Activated CD4-positive, alpha-beta T cell treated with anti-CD3 and anti-CD28 coated beads, Interleukin-2, amount 50 U/mL, for 48 hours (primary cell): ENCODE data around the gene C1orf159.
"Not testable (repeated sequence)": the region's sequence is repeated elsewhere in the genome, so short reads cannot be mapped to it uniquely, and the experiment has no call there.

ENCODE experiments used
- DNase-seq, 2 experiments: peaks; one replicate each; pipeline ENCODE4 v3.0.0-alpha.2; 2020

Gene C1orf159

DNA sequence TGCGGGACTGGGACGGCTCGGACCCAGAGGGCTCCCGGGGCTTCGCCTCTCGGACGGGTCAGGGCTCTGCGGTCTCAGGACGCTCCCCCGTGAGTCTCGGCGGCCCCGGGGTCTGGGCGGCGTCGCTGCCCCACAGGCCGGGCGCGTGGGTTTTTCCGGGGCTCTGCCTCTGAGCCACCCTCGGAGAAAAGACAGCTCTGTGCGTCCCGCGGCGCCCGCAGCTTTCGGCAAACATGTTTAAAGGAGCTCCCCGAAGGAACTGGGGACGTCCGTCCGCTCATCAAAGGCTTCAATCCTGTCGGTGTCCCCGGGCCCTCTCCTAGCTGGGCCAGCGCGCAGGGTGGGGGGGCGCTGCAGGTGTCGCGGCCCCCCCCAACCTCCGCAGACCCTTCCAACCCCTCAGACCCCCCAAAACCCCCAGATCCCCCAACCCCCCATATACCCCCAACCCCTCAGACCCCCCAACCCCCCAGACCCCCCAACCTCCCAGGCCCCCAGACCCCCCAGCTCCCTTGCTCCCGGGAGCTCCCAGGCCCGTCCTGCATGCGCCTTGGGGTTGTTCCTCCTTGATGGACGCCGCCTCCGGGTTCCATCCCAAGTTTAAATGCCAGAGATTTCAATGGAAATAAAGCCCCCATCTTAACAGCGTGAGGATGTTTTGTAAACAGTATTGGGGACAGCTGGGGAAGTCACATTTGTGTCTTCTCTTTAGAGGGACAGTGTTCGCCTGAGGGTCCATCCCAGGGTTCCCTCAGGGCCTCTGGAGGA is 996 bp upstream of the C1orf159 start:
- peak; percentile 43 to 48 for DNase-seq

DNA sequence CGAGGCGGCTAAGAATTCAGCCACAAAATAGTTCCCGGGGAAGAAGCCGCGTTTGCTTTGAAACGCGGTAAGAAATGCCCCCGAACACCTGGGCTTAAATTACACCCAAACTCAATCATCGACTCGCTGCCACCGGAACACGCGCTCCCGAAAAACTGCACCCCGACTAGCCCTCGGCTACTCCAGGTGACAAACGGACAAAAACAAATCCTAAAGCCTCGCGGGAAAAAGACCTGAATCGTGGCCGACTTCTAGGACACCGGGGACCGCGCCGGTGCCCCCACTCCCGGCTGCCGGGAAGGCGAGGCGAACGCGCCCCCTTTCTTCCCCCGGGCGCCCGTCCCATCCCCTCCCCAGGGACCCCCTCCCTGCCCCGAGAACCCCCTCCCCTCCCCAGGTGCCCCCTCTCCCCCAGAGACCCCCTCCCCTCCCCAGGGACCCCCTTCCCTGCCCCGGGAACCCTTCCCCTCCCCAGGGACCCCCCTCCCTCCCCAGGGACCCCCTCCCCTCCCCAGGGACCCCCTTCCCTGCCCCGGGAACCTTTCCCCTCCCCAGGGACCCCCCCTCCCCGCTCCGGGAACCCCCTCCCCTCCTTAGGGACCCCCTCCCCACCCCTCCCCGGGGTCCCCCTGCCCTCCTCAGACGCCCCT is 628 bp downstream of the C1orf159 start:
- DNase-seq: no peak

DNA sequence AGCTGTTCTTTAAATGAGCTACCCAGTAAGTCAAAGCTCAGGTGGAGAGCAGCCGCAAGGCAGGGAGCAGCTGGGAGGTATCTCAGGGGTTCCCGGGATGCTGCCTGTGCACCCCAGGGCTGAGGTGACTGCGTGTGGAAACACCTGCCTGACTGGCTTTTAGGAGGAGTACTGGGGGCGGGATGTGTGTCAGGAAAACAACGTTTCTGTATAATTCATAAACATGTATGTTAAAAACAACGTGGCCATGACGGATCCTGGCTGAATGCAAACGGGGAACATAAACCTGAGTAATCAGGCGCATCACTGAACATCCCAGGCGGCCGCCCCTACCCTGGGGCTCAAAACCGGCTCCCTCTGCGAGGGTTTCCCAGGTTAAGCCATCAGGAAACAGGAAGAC is 1.5 kb downstream of the C1orf159 start:
- DNase-seq: no peak

DNA sequence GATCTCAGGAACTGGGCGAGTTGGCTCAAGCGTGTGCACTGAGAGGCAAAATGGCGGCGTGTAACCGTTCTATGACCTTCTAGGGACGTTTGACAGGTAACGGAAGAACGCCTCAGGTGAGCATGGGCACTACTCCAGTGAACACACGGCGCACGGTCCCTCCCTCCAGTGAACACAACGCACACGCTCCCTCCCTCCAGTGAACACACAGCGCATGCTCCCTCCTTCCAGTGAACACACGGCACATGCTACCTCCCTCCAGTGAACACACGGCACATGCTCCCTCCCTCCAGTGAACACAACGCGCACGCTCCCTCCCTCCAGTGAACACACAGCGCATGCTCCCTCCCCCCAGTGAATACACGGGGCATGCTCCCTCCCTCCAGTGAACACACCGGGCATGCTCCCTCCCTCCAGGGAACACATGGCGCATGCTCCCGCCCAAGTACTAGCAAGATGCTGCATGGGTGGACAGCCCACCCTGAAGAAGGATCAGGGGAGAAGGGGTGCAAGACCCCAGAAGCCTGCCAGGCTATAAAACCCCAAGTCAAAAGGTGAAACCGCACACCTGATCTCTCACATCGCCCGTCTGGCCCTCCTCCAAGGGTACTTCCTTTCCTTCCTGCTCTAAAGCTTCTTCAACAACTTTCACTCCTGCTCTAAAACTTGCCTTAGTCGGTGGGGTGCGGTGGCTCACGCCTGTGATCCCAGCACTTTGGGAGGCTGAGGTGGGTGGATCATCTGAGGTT is 3.5 kb downstream of the C1orf159 start:
- DNase-seq: no peak

DNA sequence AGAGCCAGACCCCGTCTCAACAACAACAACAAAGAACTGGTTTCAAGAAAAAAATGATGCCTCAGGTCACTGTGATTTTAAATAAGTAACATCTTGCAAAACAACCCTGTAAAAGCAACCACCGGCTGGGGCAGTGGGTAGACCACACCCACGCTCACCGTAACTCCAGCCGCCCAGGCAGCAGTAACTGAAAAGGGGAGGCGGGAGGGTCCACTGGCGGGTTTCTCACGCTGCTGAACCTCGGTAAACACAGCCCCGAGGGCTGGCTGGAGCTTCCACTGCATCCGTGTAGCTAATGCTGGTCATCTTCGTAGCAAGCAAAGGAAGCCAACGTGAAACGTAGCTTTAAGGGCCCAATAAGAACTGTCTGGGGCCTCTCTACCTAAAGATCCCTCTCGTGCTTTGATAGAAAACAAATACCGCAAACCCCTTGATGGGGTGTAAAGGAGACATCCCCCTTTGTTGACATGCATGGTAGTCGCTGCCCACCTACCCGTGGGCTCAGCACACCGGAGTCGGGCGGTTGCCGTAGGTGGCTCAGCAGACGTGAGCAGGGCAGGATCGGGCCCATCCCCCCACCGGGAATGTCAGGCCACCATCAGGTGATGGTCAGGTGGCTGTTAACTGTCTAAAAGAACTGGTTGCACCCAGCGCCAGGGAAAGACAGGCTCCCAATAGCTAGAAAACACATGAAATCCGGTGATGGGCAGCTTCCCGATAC is 4.2 kb downstream of the C1orf159 start:
- DNase-seq: no peak

DNA sequence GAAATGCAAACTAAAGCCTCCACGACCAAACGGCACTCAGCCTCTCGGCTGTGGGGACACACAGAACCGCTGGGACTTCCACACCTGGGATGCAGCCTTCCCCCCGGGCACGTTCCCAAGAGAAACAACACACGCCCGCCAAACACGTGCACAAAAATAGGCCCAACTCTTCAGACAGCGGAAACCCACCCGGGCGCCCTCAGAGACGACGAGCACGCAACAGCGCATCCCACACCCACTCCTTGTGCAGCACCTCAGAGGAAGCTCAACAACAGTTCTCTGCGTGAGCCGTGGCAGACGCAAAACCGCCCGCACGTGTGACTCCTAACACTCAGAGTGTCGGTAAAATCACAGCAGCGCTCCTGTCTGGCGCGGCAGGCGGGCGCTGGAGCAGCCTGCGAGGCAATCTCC is 5.3 kb downstream of the C1orf159 start:
- no peak for DNase-seq

DNA sequence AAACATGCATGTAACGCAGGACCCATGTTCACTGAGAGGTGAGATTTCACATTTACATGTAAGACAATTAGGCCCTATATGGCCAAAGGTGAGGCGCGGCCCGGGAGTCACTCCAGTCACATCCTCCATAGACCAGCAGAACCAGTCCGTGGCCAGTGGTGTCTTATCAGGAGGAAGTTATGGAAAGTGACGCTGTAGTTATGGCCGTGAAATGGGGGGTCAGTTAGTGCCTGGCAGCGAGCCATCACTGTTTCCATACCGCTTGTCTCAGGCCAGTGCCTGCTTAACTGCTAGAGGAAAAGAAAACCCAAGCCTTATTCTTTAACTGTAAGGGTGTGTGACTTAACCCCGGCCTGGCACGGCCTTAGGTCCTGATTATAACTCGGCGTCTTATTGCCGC is 6.1 kb downstream of the C1orf159 start:
- no peak for DNase-seq

DNA sequence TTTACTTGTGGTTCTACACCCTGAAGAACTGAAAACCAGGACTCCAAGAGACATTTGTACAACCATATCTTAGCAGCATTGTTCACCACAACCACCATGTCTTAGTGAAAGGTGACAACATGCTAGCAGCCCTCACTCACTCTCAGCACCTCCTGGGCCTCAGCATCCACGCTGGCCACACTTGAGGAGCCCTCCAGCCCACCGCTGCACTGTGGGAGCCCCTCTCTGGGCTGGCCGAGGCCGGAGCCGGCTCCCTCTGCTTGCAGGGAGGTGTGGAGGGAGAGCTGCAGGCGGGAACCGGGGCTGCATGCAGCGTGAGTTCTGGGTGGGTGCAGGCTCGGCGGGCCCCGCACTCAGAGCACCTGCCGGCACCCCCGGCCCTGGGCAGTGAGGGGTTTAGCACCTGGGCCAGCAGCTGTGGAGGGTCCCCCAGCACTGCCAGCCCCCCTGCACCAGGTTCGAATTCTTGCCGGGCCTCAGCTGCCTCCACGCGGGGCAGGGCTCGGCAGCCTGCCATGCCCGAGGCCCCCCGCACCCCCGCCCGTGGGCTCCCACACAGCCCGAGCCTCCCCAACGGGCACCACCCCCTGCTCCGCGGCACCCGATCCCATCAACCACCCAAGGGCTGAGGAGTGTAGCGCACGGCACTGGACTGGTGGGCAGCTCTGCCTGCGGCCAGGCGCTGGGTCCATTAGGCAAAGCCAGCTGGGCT is 9.2 kb downstream of the C1orf159 start:
- DNase-seq: no peak

DNA sequence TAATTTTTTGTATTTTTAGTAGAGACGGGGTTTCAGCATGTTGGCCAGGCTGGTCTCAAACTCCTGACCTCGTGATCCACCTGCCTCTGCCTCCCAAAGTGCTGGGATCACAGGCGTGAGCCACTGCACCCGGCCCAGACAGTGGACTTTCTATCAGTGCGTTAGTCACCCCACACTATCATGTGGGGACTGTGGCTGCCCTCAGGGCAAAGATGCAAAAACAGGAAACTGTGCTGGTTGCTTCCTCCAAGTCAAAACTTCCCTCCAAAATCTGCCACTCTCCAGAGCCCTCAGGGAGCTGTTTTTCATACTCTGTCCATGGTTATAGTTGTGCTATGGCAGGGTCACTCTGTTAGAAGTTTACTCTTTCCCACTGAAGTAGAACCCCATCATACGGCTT is 11.7 kb downstream of the C1orf159 start:
- peak in 1 of 2 experiments; percentile 37 for DNase-seq

DNA sequence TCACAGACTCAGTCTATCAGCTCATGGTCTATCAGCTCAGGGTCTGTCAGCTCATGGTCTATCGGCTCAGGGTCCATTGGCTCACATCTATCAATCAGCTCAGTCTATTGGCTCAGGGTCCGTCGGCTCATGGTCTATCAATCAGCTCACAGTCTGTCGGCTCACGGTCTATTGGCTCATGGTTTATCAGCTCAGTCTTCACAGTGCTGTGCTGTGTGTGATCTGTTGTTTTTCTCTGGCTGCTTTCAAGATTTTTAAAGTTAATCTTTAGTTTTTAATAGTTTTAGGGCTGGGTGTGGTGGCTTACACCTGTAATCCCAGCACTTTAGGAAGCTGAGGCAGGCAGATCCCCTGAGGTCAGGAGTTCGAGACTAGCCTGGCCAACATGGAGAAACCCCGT is 14.4 kb downstream of the C1orf159 start:
- no peak for DNase-seq

DNA sequence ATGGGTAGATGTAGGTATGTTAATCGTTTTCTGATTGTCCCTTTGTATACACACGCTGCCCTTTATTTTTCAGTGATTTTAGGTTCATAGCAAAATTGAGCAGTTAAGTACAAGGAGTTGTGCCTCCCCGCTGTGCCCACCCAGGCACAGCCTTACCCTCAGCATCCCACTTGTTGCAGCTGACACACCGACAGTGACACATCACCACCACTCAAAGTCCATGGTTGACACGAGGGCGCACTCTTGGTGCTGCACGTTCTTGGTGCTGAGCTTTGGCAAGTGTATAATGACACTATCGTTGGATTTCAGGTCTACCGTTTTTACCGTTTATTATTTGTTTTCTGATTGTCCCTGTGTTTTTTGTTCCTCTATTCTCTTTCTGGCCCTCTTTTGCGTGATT is 15.6 kb downstream of the C1orf159 start:
- DNase-seq: no peak

DNA sequence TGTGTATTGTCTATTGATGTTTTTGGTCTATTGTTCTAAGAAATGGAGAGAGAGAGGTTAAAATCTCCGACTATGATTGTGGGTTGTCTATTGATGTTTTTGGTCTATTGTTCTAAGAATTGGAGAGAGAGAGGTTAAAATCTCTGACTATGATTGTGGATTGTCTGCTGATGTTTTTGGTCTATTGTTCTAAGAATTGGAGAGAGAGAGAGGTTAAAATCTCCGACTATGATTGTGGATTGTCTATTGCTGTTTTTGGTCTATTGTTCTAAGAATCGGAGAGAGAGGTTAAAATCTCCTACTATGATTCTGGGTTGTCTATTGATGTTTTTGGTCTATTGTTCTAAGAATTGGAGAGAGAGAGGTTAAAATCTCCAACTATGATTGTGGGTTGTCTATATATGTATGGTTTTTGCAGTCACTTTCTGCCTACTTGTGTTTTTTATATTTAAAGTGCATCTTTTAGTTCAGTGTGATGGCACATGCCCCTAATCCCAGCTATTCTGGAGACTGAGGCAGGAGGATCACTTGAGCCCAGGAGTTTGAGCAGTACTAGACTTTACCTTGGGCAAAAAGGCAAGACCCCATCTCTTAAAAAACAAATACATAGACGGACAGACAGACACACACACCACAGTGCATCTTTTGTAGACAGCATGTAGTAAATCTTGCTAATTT is 16.2 kb downstream of the C1orf159 start:
- no peak for DNase-seq

DNA sequence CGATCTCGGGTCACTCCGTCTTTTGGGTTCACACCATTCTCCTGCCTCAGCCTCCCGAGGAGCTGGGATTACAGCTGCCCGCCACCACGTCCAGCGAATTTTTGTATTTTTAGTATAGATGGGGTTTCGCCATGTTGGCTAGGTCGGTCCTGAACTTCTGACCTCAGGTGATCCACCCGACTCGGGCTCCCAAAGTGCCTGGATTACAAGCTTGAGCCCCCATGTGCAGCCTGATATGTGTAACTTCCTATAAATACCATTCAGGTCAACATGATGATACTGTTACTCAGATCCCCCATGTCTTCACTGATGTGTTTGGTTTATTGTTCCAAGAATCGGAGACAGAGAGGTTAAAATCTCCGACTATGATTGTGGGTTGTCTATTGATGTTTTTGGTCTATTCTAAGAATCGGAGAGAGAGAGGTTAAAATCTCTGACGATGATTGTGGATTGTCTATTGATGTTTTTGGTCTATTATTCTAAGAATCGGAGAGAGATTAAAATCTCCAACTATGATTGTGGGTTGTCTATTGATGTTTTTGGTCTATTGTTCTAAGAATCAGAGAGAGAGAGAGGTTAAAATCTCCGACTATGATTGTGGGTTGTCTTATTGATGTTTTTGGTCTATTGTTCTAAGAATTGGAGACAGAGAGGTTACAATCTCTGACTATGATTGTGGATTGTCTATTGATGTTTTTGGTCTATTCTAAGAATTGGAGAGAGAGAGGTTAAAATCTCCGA is 17.0 kb downstream of the C1orf159 start:
- DNase-seq: no peak

DNA sequence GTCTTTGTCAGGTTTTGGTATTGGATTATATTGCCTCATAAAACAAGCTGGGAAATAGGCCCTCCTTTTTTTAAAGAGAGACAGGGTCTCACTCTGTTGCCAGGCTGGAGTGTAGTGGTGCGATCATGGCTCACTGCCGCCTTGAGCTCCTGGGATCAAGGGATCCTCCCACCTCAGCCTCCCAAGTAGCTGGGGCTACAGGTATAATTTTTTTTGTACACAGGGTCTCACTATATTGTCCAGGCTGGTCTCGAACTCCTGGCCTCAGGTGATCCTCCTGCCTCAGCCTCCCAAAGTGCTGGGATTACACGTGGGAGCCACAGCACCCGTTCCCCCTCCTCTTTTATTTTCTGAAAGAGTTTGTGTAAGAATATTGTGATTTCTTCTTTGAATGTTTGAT is 19.8 kb downstream of the C1orf159 start:
- DNase-seq: not testable (repeated sequence)

DNA sequence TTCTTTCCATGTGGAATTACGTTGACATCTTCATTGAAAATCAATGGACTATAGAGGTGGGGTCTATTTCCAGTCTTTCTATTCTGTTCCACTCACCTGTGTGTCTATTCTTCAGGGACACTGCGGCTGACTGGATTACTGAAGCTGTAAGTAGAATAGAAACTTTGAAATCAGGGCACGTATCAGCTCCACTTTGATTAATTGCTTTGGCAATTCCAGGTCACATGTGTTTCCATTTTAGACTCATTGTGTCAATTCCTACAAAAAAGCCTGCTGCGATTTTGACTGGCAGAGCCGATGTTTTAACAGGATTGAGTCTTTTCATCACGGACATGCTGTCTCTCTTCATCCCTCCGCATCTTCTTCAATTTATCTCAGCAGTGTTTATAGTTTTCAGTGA is 20.9 kb downstream of the C1orf159 start:
- DNase-seq: no peak

DNA sequence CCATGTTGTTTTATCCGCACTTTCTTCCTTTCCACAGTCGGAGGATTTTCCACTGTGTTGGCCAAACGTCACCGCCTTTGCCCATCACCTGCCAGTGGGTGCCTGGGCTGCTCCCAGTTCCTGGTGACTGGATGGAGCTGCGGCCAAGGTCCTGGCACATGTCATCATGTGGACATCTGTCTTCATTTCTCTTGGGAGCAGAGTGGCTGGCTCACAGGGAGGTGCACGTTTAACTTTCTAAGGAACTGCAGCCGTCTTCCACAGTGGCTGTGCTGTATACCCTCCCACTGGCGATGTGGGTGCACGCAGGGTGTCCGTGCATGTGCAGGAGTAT is 22.3 kb downstream of the C1orf159 start:
- DNase-seq: no peak

DNA sequence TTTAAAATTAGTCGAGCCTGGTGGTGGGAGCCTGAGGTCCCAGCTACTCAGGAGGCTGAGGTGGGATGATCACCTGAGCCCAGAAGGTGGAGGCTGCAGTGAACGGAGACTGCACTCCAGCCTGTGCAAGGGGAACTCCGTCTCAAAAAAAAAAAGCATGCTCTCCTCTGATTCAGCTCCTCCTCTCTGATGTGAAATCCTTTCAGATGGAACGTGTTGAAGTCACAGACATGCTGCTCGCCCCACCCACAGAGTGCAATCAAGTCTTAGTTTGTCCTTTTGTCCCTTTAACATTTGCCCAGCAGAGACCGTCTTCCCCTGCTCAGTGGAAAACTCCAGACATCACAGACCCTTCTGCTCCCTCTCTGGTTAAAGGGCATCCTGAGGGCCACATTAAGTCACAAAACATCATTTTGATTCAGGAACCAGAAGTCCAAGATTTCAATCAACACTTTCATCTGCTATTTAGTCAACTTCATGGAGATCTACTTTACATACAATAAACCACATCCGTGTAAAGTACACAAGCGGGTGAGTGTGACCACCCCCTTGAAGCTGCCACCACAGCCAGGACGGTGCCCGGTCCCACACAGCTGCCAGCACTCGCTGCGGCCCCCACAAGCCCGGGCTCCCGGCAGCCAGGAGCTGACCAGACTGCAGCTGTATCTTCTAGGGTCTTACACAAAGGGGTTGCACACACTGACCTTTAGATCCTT is 22.8 kb downstream of the C1orf159 start:
- DNase-seq: no peak

DNA sequence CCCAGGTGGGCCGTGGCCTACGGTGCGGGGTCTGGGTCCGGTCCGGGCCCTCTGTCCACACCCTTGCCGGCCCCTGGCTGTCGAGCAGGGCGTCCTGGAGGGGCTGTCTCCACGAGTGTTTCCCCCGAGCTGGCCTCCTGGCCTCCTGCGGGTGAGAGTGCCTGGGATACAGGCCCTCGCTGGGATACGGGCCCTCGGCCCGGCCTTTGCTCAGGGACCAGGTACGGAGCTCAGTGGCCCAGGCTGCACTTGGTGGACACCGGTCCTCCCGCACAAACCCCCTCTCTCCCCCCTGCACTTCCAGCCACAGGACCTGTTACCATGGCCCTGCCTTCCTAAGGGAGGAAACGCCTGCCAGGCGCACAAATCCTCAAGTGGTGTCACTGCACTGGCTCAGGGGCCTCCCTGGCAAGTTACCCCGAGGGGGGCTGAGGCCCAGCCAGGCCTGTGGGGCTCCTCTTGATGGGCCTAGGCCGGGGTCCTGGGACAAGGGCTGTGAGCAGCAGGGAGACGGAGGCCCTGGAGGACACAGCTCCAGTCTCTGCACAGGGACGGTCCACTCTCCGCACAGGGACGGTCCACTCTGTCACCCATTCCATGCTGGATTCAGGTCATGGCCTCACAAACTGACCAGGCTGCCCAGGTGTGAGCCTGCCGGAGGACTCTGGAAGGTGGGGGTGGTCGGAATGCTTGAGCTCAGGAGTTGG is 23.6 kb downstream of the C1orf159 start:
- DNase-seq: no peak

DNA sequence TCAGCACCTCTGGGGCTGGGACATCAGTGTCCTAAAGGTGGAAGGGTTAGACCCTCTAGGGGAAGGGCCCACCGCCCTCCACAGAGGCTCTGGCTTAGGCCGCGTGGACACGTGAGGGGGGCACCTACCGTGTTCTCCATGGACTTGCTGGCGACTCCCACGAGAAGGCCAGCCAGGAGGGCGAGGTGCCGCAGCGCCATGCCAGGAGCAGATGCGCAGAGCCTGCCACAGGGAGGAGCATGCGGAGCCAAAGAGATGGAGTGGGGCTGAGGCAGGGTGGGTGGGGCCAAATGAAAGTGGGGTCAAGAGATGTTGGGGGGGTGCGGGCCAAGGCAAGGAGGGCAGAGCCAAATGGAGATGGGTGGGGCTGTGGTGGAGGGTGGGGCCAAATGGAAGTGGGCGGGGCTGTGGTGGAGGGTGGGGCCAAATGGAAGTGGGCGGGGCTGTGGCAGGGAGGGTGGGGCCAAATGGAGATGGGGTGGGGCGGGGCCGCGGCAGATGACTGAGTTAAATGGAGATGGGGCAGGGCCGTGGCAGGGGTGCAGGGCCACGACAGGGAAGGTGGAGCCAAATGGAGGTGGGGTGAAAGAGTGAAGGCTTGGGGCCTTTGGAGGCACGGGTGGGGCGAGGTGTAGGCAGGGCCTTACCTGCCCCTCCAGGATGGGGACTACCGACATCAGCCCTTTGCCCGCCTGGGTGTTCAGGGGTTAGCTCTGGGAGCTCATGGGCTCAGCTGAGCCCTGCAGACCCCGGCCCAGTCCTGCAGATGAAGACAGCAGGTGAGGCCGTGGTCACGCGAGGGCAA is 24.3 kb downstream of the C1orf159 start:
- DNase-seq: no peak
